NB4 (cell line): ENCODE results near the gene UBE2G1.

Source experiments
- DNase-seq: peaks from one replicate; pipeline ENCODE4 v3.0.0; 2010; ENCODE audit warnings: low read depth
- H3K4me3 ChIP-seq: one replicate; pipeline ENCODE4 v1.5.1; 2011; ENCODE audit warnings: mild to moderate bottlenecking, low read depth, low read length, moderate library complexity
- MYC ChIP-seq: IDR thresholded peaks from 2 replicates; pipeline ENCODE4 v1.6.1; 2011; ENCODE audit warnings: low read depth, low read length
- POLR2A ChIP-seq: IDR thresholded peaks from 2 replicates; pipeline ENCODE4 v1.6.1; 2011; ENCODE audit warnings: mild to moderate bottlenecking; ENCODE audit not compliant: insufficient read length; ENCODE audit errors: extremely low read depth
- TF ChIP-seq, protein P1 (sequence below): IDR thresholded peaks from 2 replicates; pipeline ENCODE4 v1.6.1; 2011; ENCODE audit warnings: low read depth, low read length
- TF ChIP-seq, protein P2 (sequence below): IDR thresholded peaks from one replicate; pipeline ENCODE4 v1.5.1; 2012; ENCODE audit warnings: low read depth, low read length

Gene UBE2G1

DNA sequence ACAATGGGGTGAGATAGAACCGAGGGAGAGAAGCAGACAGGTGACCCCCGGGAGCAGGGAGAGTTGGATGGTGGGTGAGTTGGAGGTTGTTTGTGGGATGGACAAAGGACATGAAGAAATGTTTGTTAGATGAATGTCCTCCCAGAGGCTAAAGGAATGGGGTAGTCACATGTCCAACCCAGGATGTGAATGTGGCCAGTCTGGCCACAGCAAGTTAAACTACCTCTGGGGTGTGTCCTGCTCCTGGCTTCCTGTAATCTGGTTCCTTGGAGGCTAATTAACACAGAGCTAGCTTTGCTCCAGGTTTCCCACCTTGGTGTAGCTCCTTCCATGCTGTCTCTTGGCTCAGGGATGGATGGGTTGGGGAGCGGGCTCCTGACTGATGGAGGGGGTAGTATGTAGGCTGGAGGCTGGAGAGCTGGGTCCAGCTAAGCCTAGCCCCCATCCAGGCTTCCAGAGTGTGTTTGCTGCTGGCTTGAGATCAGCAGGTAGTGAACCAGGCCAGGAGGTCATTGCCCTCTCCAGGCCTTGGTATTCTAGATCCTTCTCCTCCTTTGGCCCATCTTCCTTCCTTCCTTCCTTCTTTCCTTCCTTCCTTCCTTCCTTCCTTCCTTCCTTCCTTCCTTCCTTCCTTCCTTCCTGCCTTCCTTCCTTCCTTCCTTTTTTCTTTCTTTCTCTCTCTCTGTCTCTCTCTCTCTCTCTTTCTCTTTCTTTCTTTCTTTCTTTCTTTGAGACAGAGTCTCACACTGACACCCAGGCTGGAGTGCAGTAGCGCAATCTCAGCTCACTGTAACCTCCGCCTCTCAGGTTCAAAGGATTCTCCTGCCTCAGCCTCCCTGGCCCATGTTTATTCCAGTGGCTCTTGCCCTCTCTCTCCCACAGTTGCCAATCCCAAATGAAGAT lies 28.0 kb upstream of the UBE2G1 start:
- no peak for DNase-seq
- TF ChIP-seq, protein P1, sequence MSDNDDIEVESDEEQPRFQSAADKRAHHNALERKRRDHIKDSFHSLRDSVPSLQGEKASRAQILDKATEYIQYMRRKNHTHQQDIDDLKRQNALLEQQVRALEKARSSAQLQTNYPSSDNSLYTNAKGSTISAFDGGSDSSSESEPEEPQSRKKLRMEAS, result no peak
- TF ChIP-seq, protein P2, sequence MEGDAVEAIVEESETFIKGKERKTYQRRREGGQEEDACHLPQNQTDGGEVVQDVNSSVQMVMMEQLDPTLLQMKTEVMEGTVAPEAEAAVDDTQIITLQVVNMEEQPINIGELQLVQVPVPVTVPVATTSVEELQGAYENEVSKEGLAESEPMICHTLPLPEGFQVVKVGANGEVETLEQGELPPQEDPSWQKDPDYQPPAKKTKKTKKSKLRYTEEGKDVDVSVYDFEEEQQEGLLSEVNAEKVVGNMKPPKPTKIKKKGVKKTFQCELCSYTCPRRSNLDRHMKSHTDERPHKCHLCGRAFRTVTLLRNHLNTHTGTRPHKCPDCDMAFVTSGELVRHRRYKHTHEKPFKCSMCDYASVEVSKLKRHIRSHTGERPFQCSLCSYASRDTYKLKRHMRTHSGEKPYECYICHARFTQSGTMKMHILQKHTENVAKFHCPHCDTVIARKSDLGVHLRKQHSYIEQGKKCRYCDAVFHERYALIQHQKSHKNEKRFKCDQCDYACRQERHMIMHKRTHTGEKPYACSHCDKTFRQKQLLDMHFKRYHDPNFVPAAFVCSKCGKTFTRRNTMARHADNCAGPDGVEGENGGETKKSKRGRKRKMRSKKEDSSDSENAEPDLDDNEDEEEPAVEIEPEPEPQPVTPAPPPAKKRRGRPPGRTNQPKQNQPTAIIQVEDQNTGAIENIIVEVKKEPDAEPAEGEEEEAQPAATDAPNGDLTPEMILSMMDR, result no peak
- no peak for TF ChIP-seq POLR2A
- TF ChIP-seq MYC, result no peak
- H3K4me3 ChIP-seq, result no peak overlapping the region

DNA sequence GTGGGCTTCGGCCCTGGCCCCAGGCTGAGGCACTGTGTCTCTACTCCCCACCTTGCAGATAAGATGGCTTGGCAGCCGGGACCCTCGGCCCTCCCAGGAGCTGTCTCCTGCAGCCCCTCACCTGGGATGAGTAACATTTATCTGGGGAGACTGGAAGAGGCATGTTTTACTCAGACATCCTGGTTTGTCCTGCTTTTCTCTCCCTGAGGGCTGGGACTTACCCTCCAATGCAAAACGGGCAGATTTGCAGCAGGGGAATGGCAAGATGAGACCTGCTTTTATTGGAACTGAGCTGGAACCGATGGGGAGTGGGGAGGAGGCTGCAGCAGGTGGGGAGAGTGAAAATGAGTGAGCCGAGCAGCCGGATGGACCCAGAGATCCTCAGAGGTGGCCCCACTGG lies 27.3 kb upstream of the UBE2G1 start:
- no peak for DNase-seq
- H3K4me3 ChIP-seq, result no peak overlapping the region
- TF ChIP-seq, protein P2, result no peak
- TF ChIP-seq, protein P1, result no peak
- TF ChIP-seq MYC, result no peak
- TF ChIP-seq POLR2A, result no peak

DNA sequence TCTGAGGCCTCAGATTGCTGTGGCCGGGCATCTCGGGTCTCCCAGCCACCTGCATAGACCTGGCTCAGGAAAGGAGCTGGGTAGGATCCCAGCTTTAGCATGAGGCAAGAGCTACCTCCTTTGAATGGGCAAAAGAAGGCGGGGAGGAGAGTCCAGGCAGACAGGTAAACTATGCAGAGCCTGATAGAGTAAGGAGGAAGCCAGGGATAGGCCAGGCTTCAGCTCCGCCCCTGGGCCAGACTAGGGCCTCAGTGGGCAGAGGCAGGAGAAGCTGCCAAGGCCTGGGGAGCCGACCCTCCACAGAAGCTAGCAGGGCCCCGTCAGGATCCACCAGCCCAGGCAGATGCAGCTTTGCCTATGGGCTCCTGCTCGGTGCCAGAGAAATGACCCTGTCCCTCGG lies 22.6 kb upstream of the UBE2G1 start:
- no peak for DNase-seq
- no peak for TF ChIP-seq POLR2A
- TF ChIP-seq, protein P1, result no peak
- TF ChIP-seq, protein P2, result no peak
- no peak for TF ChIP-seq MYC
- H3K4me3 ChIP-seq, result no peak overlapping the region

DNA sequence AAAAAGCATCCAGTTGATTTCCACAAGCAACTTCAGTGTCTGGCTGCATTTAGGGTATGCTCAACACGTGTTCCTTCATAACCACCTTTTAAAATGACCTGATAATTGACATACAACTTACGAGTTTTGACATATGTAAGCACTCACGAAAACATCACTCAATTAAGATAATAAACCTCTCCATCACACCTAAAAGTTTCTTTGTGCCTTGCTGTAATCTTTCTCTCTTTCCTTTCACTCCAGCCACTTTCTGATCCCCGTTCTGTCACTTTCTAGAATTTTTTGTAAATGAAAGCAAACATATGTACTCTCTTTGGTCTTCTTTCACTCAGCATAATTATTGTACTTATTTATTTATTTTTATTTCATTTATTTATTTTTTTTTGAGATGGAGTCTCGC lies 20.7 kb upstream of the UBE2G1 start:
- TF ChIP-seq POLR2A (no peak), MYC (no peak)
- TF ChIP-seq, protein P2, result no peak
- TF ChIP-seq, protein P1, result no peak
- no peak for DNase-seq

DNA sequence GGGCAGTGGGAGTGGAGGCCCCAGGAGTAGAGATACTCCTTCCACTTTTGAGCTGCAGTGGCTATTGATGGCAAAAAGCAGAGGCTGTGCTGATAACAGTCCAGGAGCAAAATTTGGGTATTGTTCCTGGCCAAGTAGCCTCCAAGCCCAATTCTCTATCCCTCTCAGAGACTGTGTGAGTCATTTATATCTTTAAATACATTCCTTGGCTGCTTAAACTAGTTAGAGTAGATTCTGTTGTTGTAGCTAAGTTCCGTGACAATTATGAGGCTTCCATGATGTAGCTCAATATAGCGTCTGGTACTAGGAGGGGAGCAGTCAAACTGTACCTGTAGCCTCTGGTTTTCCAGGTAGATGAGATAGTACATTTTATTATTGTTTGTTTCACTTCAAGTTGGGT lies 19.9 kb upstream of the UBE2G1 start:
- TF ChIP-seq MYC (no peak), POLR2A (no peak)
- TF ChIP-seq, protein P2, result no peak
- TF ChIP-seq, protein P1, result no peak
- no peak for DNase-seq
- H3K4me3 ChIP-seq, result no peak overlapping the region

More for the DNA sequence above, 20.7 kb upstream of the UBE2G1 start:
- no peak overlapping the region for H3K4me3 ChIP-seq
